H1 (cell line): ENCODE results near the gene HRCT1. TPM values are rescaled to one million over a fixed set of nuclear protein-coding genes. Genes with fewer than 3 reads are reported as not detected.
A peak's percentile ranks its signal among the peaks of the same experiment; 100 is the strongest.

Experiments
- CTCF ChIA-PET: fragments of 300-600 bp; sonication (Branson Sonifier 250); formaldehyde crosslinking; loops from one replicate; lab custom pipeline; 2021; ENCODE audit not compliant: partially characterized antibody; lab: Charles Lee
- POLR2A ChIA-PET: fragments of 300-600 bp; sonication (Branson Sonifier 250); formaldehyde crosslinking; loops from one replicate; lab custom pipeline; 2021; ENCODE audit warnings: inconsistent platforms; ENCODE audit not compliant: partially characterized antibody; lab: Charles Lee
- DNase-seq, 2 experiments: peaks; one replicate each; pipeline versions ENCODE4 v3.0.0 to v3.0.0-alpha.2; 2010 to 2022; ENCODE audit warnings: low spot score in 2 of 2, low read depth in 1 of 2, mixed read lengths in 1 of 2
- FAIRE-seq: peaks from 2 replicates; lab custom pipeline; 2011; peaks lifted over from hg19 to GRCh38; lab: Jason Lieb, UNC
- H2AFZ ChIP-seq: 2 replicates; pipeline ENCODE4 v1.8.1; 2012; ENCODE audit warnings: low read length, inconsistent platforms
- H2AK5ac ChIP-seq: 2 replicates; pipeline ENCODE4 v1.6.1; 2013; ENCODE audit warnings: low read depth, low read length
- H2BK120ac ChIP-seq: replicated peaks from 2 replicates; pipeline ENCODE3; 2013; ENCODE audit warnings: low read depth, low read length, inconsistent platforms
- H2BK12ac ChIP-seq: 2 replicates; pipeline ENCODE4 v1.6.1; 2013; ENCODE audit warnings: low read depth, low read length
- H2BK15ac ChIP-seq: 2 replicates; pipeline ENCODE4 v1.6.1; 2013; ENCODE audit warnings: low read length
- H2BK20ac ChIP-seq: 2 replicates; pipeline ENCODE4 v1.6.1; 2013; ENCODE audit warnings: low read length
- H2BK5ac ChIP-seq: 2 replicates; pipeline ENCODE4 v1.6.1; 2013; ENCODE audit warnings: low read depth, low read length
- H3K14ac ChIP-seq: 2 replicates; pipeline ENCODE4 v1.6.1; 2013; ENCODE audit warnings: inconsistent platforms; ENCODE audit not compliant: insufficient read length
- H3K18ac ChIP-seq: 2 replicates; pipeline ENCODE4 v1.6.1; 2013; ENCODE audit warnings: low read length; ENCODE audit errors: extremely low read depth
- H3K23ac ChIP-seq: 2 replicates; pipeline ENCODE4 v1.6.1; 2013; ENCODE audit warnings: inconsistent platforms; ENCODE audit not compliant: insufficient read length
- H3K23me2 ChIP-seq: 2 replicates; pipeline ENCODE4 v1.6.1; 2013; ENCODE audit warnings: low read depth, low read length
- H3K27ac ChIP-seq: 2 replicates; pipeline ENCODE4 v1.6.1; 2011; ENCODE audit warnings: low read depth, low read length, inconsistent platforms
- H3K27me3 ChIP-seq, 4 experiments: replicated peaks in 1 of 4; 1 replicate in 1 of 4; 2 replicates in 3 of 4; pipeline versions ENCODE4 v1.6.1 to v1.8.1; 2011 to 2013; ENCODE audit warnings: low read length in 3 of 4, mild to moderate bottlenecking in 3 of 4, inconsistent platforms in 2 of 4, mixed read lengths in 2 of 4, moderate library complexity in 1 of 4; ENCODE audit not compliant: control insufficient read depth in 3 of 4, insufficient read depth in 3 of 4; ENCODE audit errors: extremely low read depth in 1 of 4
- H3K36me3 ChIP-seq, 4 experiments: 2 replicates each; pipeline versions ENCODE4 v1.6.1 to v1.8.1; 2011 to 2013; ENCODE audit warnings: mild to moderate bottlenecking in 4 of 4, low read length in 3 of 4, moderate library complexity in 2 of 4, control low read depth in 1 of 4, inconsistent platforms in 1 of 4; ENCODE audit not compliant: insufficient read depth in 4 of 4, control insufficient read depth in 2 of 4
- H3K4ac ChIP-seq: replicated peaks from 2 replicates; pipeline ENCODE3; 2013; ENCODE audit warnings: low read length, low read depth, mixed read lengths, inconsistent platforms; ENCODE audit not compliant: insufficient read length
- H3K4me1 ChIP-seq, 4 experiments: replicated peaks in 1 of 4; 1 replicate in 1 of 4; 2 replicates in 3 of 4; pipeline versions ENCODE4 v1.6.1 to v1.8.1; 2011 to 2013; ENCODE audit warnings: low read length in 3 of 4, inconsistent platforms in 2 of 4, mixed read lengths in 1 of 4; ENCODE audit not compliant: insufficient read depth in 4 of 4, control insufficient read depth in 3 of 4
- H3K4me2 ChIP-seq, 2 experiments: 2 replicates each; pipeline versions ENCODE4 v1.6.1 to v1.8.1; 2011 to 2013; ENCODE audit warnings: low read depth in 2 of 2, low read length in 2 of 2, control low read depth in 1 of 2, inconsistent platforms in 1 of 2, mild to moderate bottlenecking in 1 of 2; ENCODE audit not compliant: insufficient read depth in 1 of 2
- H3K4me3 ChIP-seq, 4 experiments: fragments of 200-600, 300-600 bp in 1 of 4; sonication (generic), shearing (Covaris generic), sonication (Bioruptor Twin) in 1 of 4; 2 replicates each; pipeline versions ENCODE4 v1.5.1 to v1.8.1; 2011 to 2016; ENCODE audit warnings: low read length in 4 of 4, low read depth in 3 of 4, control low read depth in 2 of 4, inconsistent platforms in 2 of 4, mild to moderate bottlenecking in 2 of 4, mixed read lengths in 1 of 4, moderate library complexity in 1 of 4; ENCODE audit not compliant: insufficient read depth in 2 of 4; ENCODE audit errors: extremely low read depth in 1 of 4
- H3K56ac ChIP-seq: replicated peaks from 2 replicates; pipeline ENCODE3; 2013; ENCODE audit warnings: low read depth, mild to moderate bottlenecking, mixed read lengths, low read length, inconsistent platforms; ENCODE audit not compliant: insufficient read length
- H3K79me1 ChIP-seq: 2 replicates; pipeline ENCODE4 v1.6.1; 2013; ENCODE audit warnings: low read depth, low read length, control low read depth
- H3K79me2 ChIP-seq, 2 experiments: 2 replicates each; pipeline versions ENCODE4 v1.6.1 to v1.8.1; 2012 to 2013; ENCODE audit warnings: low read length in 2 of 2, mild to moderate bottlenecking in 2 of 2, inconsistent platforms in 1 of 2; ENCODE audit not compliant: insufficient read depth in 2 of 2, control insufficient read depth in 1 of 2
- H3K9ac ChIP-seq, 4 experiments: replicated peaks in 1 of 4; 1 replicate in 1 of 4; 2 replicates in 3 of 4; pipeline versions ENCODE4 v1.6.1 to v1.8.1; 2011 to 2013; ENCODE audit warnings: low read depth in 3 of 4, low read length in 3 of 4, control low read depth in 2 of 4, mild to moderate bottlenecking in 2 of 4, moderate library complexity in 2 of 4, inconsistent platforms in 1 of 4; ENCODE audit errors: extremely low read depth in 1 of 4
- H3K9me3 ChIP-seq, 2 experiments: 2 replicates each; pipeline versions ENCODE4 v1.6.1 to v1.8.1; 2012 to 2013; ENCODE audit warnings: mild to moderate bottlenecking in 2 of 2, moderate library complexity in 2 of 2, control low read depth in 1 of 2, inconsistent platforms in 1 of 2, low read depth in 1 of 2, low read length in 1 of 2, mixed read lengths in 1 of 2; ENCODE audit not compliant: insufficient read depth in 2 of 2
- H4K20me1 ChIP-seq, 2 experiments: replicated peaks in 1 of 2; 2 replicates each; pipeline versions ENCODE3 to v1.8.1; 2011 to 2013; ENCODE audit warnings: inconsistent platforms in 2 of 2, low read length in 2 of 2, mild to moderate bottlenecking in 1 of 2; ENCODE audit not compliant: insufficient read depth in 2 of 2, control insufficient read depth in 1 of 2
- H4K5ac ChIP-seq: 2 replicates; pipeline ENCODE4 v1.6.1; 2013; ENCODE audit warnings: low read length, low read depth, mixed read lengths, inconsistent platforms; ENCODE audit not compliant: insufficient read length
- H4K8ac ChIP-seq: 2 replicates; pipeline ENCODE4 v1.8.0; 2013; ENCODE audit warnings: mild to moderate bottlenecking, moderate library complexity, low read length, inconsistent platforms; ENCODE audit not compliant: insufficient read depth; ENCODE audit errors: extremely low read depth
- H4K91ac ChIP-seq: replicated peaks from 2 replicates; pipeline ENCODE3; 2013; ENCODE audit warnings: low read length, mixed read lengths, inconsistent platforms; ENCODE audit not compliant: insufficient read length
- CBX8 ChIP-seq: fragments of 300-800, 300-1000 bp; sonication (generic); IDR thresholded peaks from 2 replicates; pipeline ENCODE4 v1.7.1; 2016; ENCODE audit warnings: low read depth, low read length, borderline replicate concordance
- CHD1 ChIP-seq: IDR thresholded peaks from 2 replicates; pipeline ENCODE4 v1.6.1; 2012; ENCODE audit warnings: low read depth, low read length, improper control_type of control experiment
- CHD2 ChIP-seq: IDR thresholded peaks from 2 replicates; pipeline ENCODE4 v1.6.1; 2012; ENCODE audit warnings: low read length, improper control_type of control experiment
- CREB1 ChIP-seq: IDR thresholded peaks from 2 replicates; pipeline ENCODE4 v1.6.1; 2012; ENCODE audit warnings: inconsistent platforms
- CTBP2 ChIP-seq: IDR thresholded peaks from 2 replicates; pipeline ENCODE4 v1.7.0; 2011; ENCODE audit warnings: borderline replicate concordance, mild to moderate bottlenecking, moderate library complexity, mixed read lengths, low read length; ENCODE audit not compliant: insufficient read depth, insufficient read length
- GABPA ChIP-seq: IDR thresholded peaks from 2 replicates; pipeline ENCODE4 v1.6.1; 2011; ENCODE audit warnings: mild to moderate bottlenecking, low read length, moderate library complexity, borderline replicate concordance; ENCODE audit not compliant: insufficient read depth
- JUN ChIP-seq: IDR thresholded peaks from 2 replicates; pipeline ENCODE4 v1.6.1; 2011; ENCODE audit warnings: low read depth, mild to moderate bottlenecking, improper control_type of control experiment, low read length
- POLR2A ChIP-seq, 2 experiments: IDR thresholded peaks; 1 replicate in 1 of 2; 2 replicates in 1 of 2; pipeline ENCODE4 v1.6.1; 2011; ENCODE audit warnings: low read depth in 2 of 2, low read length in 2 of 2, mild to moderate bottlenecking in 2 of 2; ENCODE audit errors: control extremely low read depth in 1 of 2
- RBBP5 ChIP-seq: IDR thresholded peaks from 2 replicates; pipeline ENCODE4 v1.7.1; 2012; ENCODE audit warnings: low read depth, mild to moderate bottlenecking, inconsistent platforms, low read length, moderate library complexity, borderline replicate concordance
- RXRA ChIP-seq: IDR thresholded peaks from 2 replicates; pipeline ENCODE4 v1.6.1; 2011; ENCODE audit warnings: low read depth, mild to moderate bottlenecking, low read length, moderate library complexity; ENCODE audit not compliant: insufficient read depth
- SAP30 ChIP-seq: fragments of 300-600 bp; sonication (generic); IDR thresholded peaks from 2 replicates; pipeline ENCODE4 v1.7.1; 2012; ENCODE audit warnings: low read length, moderate library complexity, mild to moderate bottlenecking, inconsistent platforms; ENCODE audit not compliant: insufficient read depth, insufficient replicate concordance
- SIRT6 ChIP-seq: IDR thresholded peaks from one replicate; pipeline ENCODE4 v1.7.1; 2012; ENCODE audit warnings: low read length, inconsistent platforms
- SIX5 ChIP-seq: IDR thresholded peaks from 2 replicates; pipeline ENCODE4 v1.6.1; 2011; ENCODE audit warnings: mild to moderate bottlenecking, low read depth, low read length
- SP4 ChIP-seq: IDR thresholded peaks from 2 replicates; pipeline ENCODE4 v1.6.1; 2012; ENCODE audit warnings: low read length, inconsistent platforms
- TCF12 ChIP-seq: IDR thresholded peaks from 2 replicates; pipeline ENCODE4 v1.6.1; 2011; ENCODE audit warnings: low read depth, mild to moderate bottlenecking, low read length
- WGBS, 2 experiments: shearing (Covaris generic) in 1 of 2; methylation state at CpG; one replicate each; pipeline versions ENCODE4 v1.1.6 to v1.1.7; 2013 to 2015; ENCODE audit warnings: low lambda C conversion rate in 2 of 2, mixed read lengths in 2 of 2, inconsistent platforms in 1 of 2, low coverage in 1 of 2, missing lambda C conversion rate in 1 of 2; ENCODE audit not compliant: insufficient replicate concordance in 2 of 2, insufficient coverage in 1 of 2, insufficient read length in 1 of 2; ENCODE audit errors: extremely low coverage in 1 of 2, missing lambda C conversion rate in 1 of 2; 5-methylcytosine and 5-hydroxymethylcytosine counted together
- polyA plus RNA-seq, 7 experiments: library from polyadenylated mRNA; depleted of rRNA in 3 of 7; stranded (reverse) in 5 of 7; unstranded in 2 of 7; fragments of >200 nt in 5 of 7; fragments of 200-250 nt in 2 of 7; gene quantifications; 1 replicate in 5 of 7; 2 replicates in 1 of 7; 4 replicates in 1 of 7; pipeline versions ENCODE4 v1.2.1 to v1.2.3, GENCODE V29; 2011 to 2013; ENCODE audit warnings: missing spikeins in 2 of 7, mixed read lengths in 2 of 7
- total RNA-seq: library from RNA; stranded (reverse); fragmentation: NEBNext Ultra II Directional; extraction: Animal tissue kit (Norgen Biotek cat#: 25700); gene quantifications from 2 replicates; pipeline ENCODE4 v1.2.1, GENCODE V29; 2021

Gene HRCT1
- total and polyA plus RNA-seq, 2 of the 8 experiments (the other 6 are each of a cell fraction or from before 2014, with no cell fraction given): not detected

DNA sequence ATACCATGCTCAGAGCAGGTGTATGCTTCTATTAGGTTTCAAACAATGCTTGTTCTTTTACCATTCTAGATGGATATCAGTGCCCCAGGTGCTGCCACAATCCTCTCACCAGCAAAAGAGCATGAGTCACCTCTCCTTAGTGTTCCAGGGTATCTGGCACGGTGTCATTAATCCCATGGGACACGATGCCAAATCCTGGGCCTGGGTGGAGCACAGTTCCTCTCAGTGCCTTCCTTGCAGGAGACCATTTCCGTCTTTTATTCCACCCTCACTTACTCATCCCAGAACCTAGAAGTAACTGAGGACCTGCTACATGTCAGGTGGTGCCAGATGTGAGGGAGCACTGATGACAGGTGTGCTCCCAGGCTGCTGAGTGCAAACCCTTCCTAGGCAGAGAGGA lies 34.5 kb upstream of the HRCT1 start:
- Histone ChIP-seq H3K23ac (no peak overlapping the region), H3K79me1 (no peaks in the 10 kb centered on the region), H3K27ac (no peak overlapping the region), H2BK20ac (no peak overlapping the region; the same call in 1 of the 2 replicates), H4K5ac (no peak overlapping the region), H3K4ac (no peak overlapping the region), H3K9me3 (peaks cover 0 to 3% of the 10 kb centered on the region in 2 experiments; a peak in 2 of 4 replicates), H2AFZ (no peak overlapping the region), H2BK120ac (no peak overlapping the region), H3K14ac (no peak overlapping the region), H2BK15ac (no peak overlapping the region), H3K9ac (no peak overlapping the region), H3K27me3 (peaks cover 0 to 2% (median 0%) of the 10 kb centered on the region in 4 experiments; a peak in 1 of 7 replicates), H3K18ac (no peak overlapping the region), H3K79me2 (no peaks in the 10 kb centered on the region), H3K4me1 (peaks cover 0 to 8% (median 6%) of the 10 kb centered on the region in 4 experiments; a peak in 6 of 7 replicates), H2BK5ac (no peak overlapping the region), H4K8ac (no peak overlapping the region), H2BK12ac (peak overlapping the region; percentile 33; the same call in 1 of the 2 replicates), H4K91ac (no peak overlapping the region), H4K20me1 (peaks cover 0 to 3% of the 10 kb centered on the region in 2 experiments), H3K36me3 (no peaks in the 10 kb centered on the region), H3K4me3 (no peak overlapping the region), H3K56ac (no peak overlapping the region), H3K23me2 (no peaks in the 10 kb centered on the region), H2AK5ac (no peak overlapping the region), H3K4me2 (no peak overlapping the region)
- CTCF ChIA-PET: interaction anchor here (0.8 to 2.1 kb wide), 3 partner anchors 10 to 38 kb away, joined by 3 to 7 read pairs (median 3); no protein-coding TSS in a partner anchor
- FAIRE-seq (no peak), DNase-seq (peak in 1 of 2 experiments; percentile 35)
- POLR2A ChIA-PET: interaction anchor here (1.8 kb wide), 1 partner anchor 10 kb away, joined by 5 read pairs; no protein-coding TSS in a partner anchor
- 89% methylated on average over 3 of the region's 3 CpGs; no CpG with 5 or more reads in 1 of the 2 experiments for WGBS, 2 experiments
- TF ChIP-seq GABPA (no peak), CBX8 (no peak), CTBP2 (no peak), SAP30 (no peak), CHD1 (no peak), CHD2 (no peak), SIX5 (no peak), SIRT6 (no peak), RXRA (no peak), RBBP5 (no peak), CREB1 (no peak), JUN (no peak), TCF12 (no peak), POLR2A (IDR thresholded peaks at IDR 0.05; ENCODE audit: control extremely low read depth in 1 of 2, low read depth in 2 of 2, low read length in 2 of 2) (no peak), SP4 (no peak)
